Heart left ventricle (tissue), 16 donors: ENCODE data around the gene TTLL9. TPM values are rescaled to one million over a fixed set of nuclear protein-coding genes. Genes with fewer than 3 reads are reported as not detected.

Experiments used
- ATAC-seq, 4 donors: fragments of 200-7000 bp; cut with Tn5 transposase; one replicate each; pipeline ENCODE4 v1.9.1; 2020 to 2022; ENCODE audit warnings: moderate library complexity in 4 of 4, mild to moderate bottlenecking in 3 of 4, moderate number of reproducible peaks in 1 of 4
- DNase-seq, 5 donors: peaks; one replicate each; pipeline ENCODE4 v3.0.0-alpha.2; 2020
- H3K27ac ChIP-seq, 12 donors: fragments of 200-600 bp; sonication (generic) in 4 of 12; one replicate each; pipeline versions ENCODE4 v1.5.0 to v1.8.0; 2016 to 2022; ENCODE audit warnings: mild to moderate bottlenecking in 2 of 12
- H3K27me3 ChIP-seq, 9 donors: fragments of 200-600 bp; sonication (generic) in 2 of 9; one replicate each; pipeline versions ENCODE4 v1.5.1 to v1.8.0; 2016 to 2022; ENCODE audit warnings: mild to moderate bottlenecking in 3 of 9
- H3K36me3 ChIP-seq, 9 donors: fragments of 200-600 bp; sonication (generic) in 2 of 9; one replicate each; pipeline versions ENCODE4 v1.5.0 to v1.8.0; 2018 to 2022; ENCODE audit warnings: mild to moderate bottlenecking in 2 of 9
- H3K4me1 ChIP-seq, 12 donors: fragments of 200-600 bp; sonication (generic) in 4 of 12; one replicate each; pipeline versions ENCODE4 v1.5.0 to v1.8.0; 2016 to 2022; ENCODE audit warnings: mild to moderate bottlenecking in 3 of 12
- H3K4me3 ChIP-seq, 12 donors: fragments of 200-600 bp; sonication (generic) in 4 of 12; one replicate each; pipeline versions ENCODE4 v1.5.0 to v1.8.0; 2017 to 2022; ENCODE audit warnings: mild to moderate bottlenecking in 9 of 12, moderate library complexity in 4 of 12
- H3K9me3 ChIP-seq, 12 donors: fragments of 200-600 bp; sonication (generic) in 4 of 12; one replicate each; pipeline versions ENCODE4 v1.5.0 to v1.8.0; 2016 to 2022; ENCODE audit warnings: mild to moderate bottlenecking in 1 of 12
- CTCF ChIP-seq, 12 donors: fragments of 200-600 bp; sonication (generic) in 4 of 12; IDR thresholded peaks; one replicate each; pipeline versions ENCODE4 v1.5.0 to v1.8.0; 2018 to 2022; ENCODE audit warnings: antibody characterized with exemption in 12 of 12, mild to moderate bottlenecking in 5 of 12
- POLR2A ChIP-seq, 2 donors: fragments of 450-650 bp; IDR thresholded peaks; one replicate each; pipeline ENCODE4 v1.6.1; 2017; ENCODE audit warnings: antibody characterized with exemption in 2 of 2, mild to moderate bottlenecking in 2 of 2, moderate library complexity in 2 of 2
- WGBS, 4 donors: extraction: QIAGEN DNeasy Blood & Tissue Kit in 2 of 4; methylation state at CpG; one replicate each; pipeline versions ENCODE4 v1.1.5 to v1.1.7; 2013 to 2018; 5-methylcytosine and 5-hydroxymethylcytosine counted together
- intact Hi-C, 10 donors: fragments of 100-400 bp; cut with DNase I; formaldehyde crosslinking; loops; one replicate each; pipeline versions ENCODE4 v1.11.1 to v1.14.2; 2022
- long read RNA-seq, 3 donors: library from polyadenylated mRNA; unstranded; transcript quantifications; one replicate each; pipeline ENCODE4 v2.0.0, GENCODE V29; 2020 to 2021
- polyA plus RNA-seq, 2 donors: library from polyadenylated mRNA; stranded (reverse); fragments of 200-250 nt; gene quantifications; one replicate each; pipeline ENCODE4 v1.2.3, GENCODE V29; 2013
- total RNA-seq, 9 donors: library from RNA; depleted of rRNA in 2 of 9; stranded (reverse); fragments of >200 nt in 2 of 9; fragmentation: NEBNext Ultra II Directional in 3 of 9; extraction: Animal tissue kit (Norgen Biotek cat#: 25700) in 3 of 9; gene quantifications; one replicate each; pipeline versions ENCODE4 v1.1.0 to v1.2.4, GENCODE V29; 2016 to 2023
- donor health status: ischemic (EF 13 %, LVEDD 7.1; RV severe dilation, severe dysfunction).
- donor health status: healthy with polysubstance abuse.
- donor health status: DM: no; HTN: yes; CAD: no.
- donor health status: DM: no; HTN: no; CAD: no.
- donor health status: ischemic (EF 25% LVEDD 6.9; RV normal size, moderate dysfunction).
- donor health status: ischemic (EF 25% LVEDD 5.7; RV mildly dilated, moderate dysfunction).
- donor health status: healthy.
- donor health status: DM: yes; HTN: yes; CAD: no.
- donor health status: ischemic (EF 35%, LVEDD 5.7; RV mildly dilated, moderate dysfunction).
- donor health status: nonischemic (EF 11% LVEDD 7.7; RV severe dilation, severe dysfunction).
- donor health status: DM: yes; HTN: yes; CAD: no.
- donor health status: PGD.
- donor health status: ischemic (EF 29% LVEDD 5.4; RV normal size, mild dysfunction).
- donor health status: nonischemic (EF 23%, LVEDD 6.1; RV moderate dilation, normal function).

TTLL9 gene
- not detected for total RNA-seq
- polyA plus RNA-seq: not detected
- long read RNA-seq, donor 1: 0 reads
- long read RNA-seq, donor 2: 0 reads
- long read RNA-seq, donor 3: 0 reads

- no peaks in the 10 kb centered on the region for H3K36me3 ChIP-seq
- ATAC-seq (peak; percentile 51 to 92 (median 86)), DNase-seq (peak in 3 of 5 donors; percentile 43 to 55 (median 52))
- no peaks in the 10 kb centered on the region for H3K9me3 ChIP-seq
- intact Hi-C loops: loop anchor here in 2 of 10 donors (5.0 kb wide), 2 partner anchors 37 to 82 kb away; partner anchors contain the start of gene PDRG1 (in 1 of the 2)
- H3K27me3 ChIP-seq: peaks cover 0 to 27% (median 0%) of the 10 kb centered on the region in 9 donors
- TF ChIP-seq POLR2A (IDR thresholded peaks at IDR 0.05): no peak
- TF ChIP-seq CTCF (IDR thresholded peaks at IDR 0.05): peak in 2 of 12 donors; percentile 4 to 6
- H3K4me1 ChIP-seq: peaks cover 0 to 20% (median 11%) of the 10 kb centered on the region in 12 donors
- peak within 1 kb of the TSS; percentile 46 to 96 (median 66) for H3K4me3 ChIP-seq
- peak within 1 kb of the TSS in 7 of 12 donors; percentile 3 to 76 (median 57) for H3K27ac ChIP-seq
- WGBS, 4 donors: 1 to 2% (median 1%) methylated on average over 27 to 80 of the region's 80 CpGs
Observed at GRCh38 chr20:31869942-31870725, at the start of gene TTLL9, which contains the start of gene DUSP15. TTLL9 (plus strand) TSS chr20:31870634; CDS start chr20:31871127, 493 bp downstream. DUSP15 (minus strand) TSS chr20:31870527; CDS start chr20:31870337, 190 bp downstream.

- H3K4me3 ChIP-seq: no peak overlapping the region
Observed at GRCh38 chr20:31821427-31821826, 49.0 kb upstream of the TTLL9 start.

GRCh38 chr20:31822421-31823330, 47.8 kb upstream of the TTLL9 start:
- Histone ChIP-seq H3K4me1 (peaks cover 0 to 21% (median 5%) of the 10 kb centered on the region in 12 donors), H3K27ac (peak overlapping the region in 9 of 12 donors; percentile 7 to 66 (median 24)), H3K27me3 (no peaks in the 10 kb centered on the region), H3K9me3 (no peaks in the 10 kb centered on the region), H3K36me3 (no peaks in the 10 kb centered on the region), H3K4me3 (no peak overlapping the region)
- WGBS, 4 donors: 7 to 8% (median 7%) methylated on average over 14 to 29 of the region's 29 CpGs
- DNase-seq (peak; percentile 81 to 91 (median 89)), ATAC-seq (peak; percentile 75 to 90 (median 82))
- TF ChIP-seq CTCF (IDR thresholded peaks at IDR 0.05) (peak; percentile 97 to 100 (median 99)), POLR2A (IDR thresholded peaks at IDR 0.05) (peak in 1 of 2 donors; percentile 14)
- intact Hi-C loops: loop anchor here (1.0 to 10.0 kb wide), 16 partner anchors 24 to 832 kb away; partner anchors contain the start of gene PDRG1 (in 4 of the 10)

More at GRCh38 chr20:31821427-31821826, 49.0 kb upstream of the TTLL9 start:
- no peak overlapping the region for H3K27ac ChIP-seq
- ATAC-seq (no peak), DNase-seq (peak in 1 of 5 donors; percentile 26)
- no peaks in the 10 kb centered on the region for H3K36me3 ChIP-seq
- intact Hi-C loops: loop anchor here in 9 of 10 donors (5.0 to 10.0 kb wide), 9 partner anchors 131 to 833 kb away; partner anchors contain the start of gene PDRG1 (in 2 of the 9)
- no peaks in the 10 kb centered on the region for H3K27me3 ChIP-seq
- no peak for TF ChIP-seq CTCF (IDR thresholded peaks at IDR 0.05)
- TF ChIP-seq POLR2A (IDR thresholded peaks at IDR 0.05): no peak
- WGBS, 4 donors: 53 to 70% (median 62%) methylated on average over 5 of the region's 5 CpGs
- peaks cover 0 to 21% (median 5%) of the 10 kb centered on the region in 12 donors for H3K4me1 ChIP-seq
- H3K9me3 ChIP-seq: no peaks in the 10 kb centered on the region
